Neural cell (in vitro differentiated cells): ENCODE data around the gene GRIFIN. TPM values are rescaled to one million over a fixed set of nuclear protein-coding genes. Genes with fewer than 3 reads are reported as not detected.
A peak's percentile ranks its signal among the peaks of the same experiment; 100 is the strongest.

Source experiments
- H2AFZ ChIP-seq: fragments of 200-600, 300-800 bp; sonication (generic), shearing (Covaris generic); 2 replicates; pipeline ENCODE4 v1.6.0; 2014; ENCODE audit warnings: low read depth, mild to moderate bottlenecking, antibody characterized with exemption, low read length, moderate library complexity
- H3F3A ChIP-seq: fragments of 200-600 bp; shearing (Covaris generic); 2 replicates; pipeline ENCODE4 v1.6.1; 2016; ENCODE audit warnings: mild to moderate bottlenecking, moderate library complexity, mixed read lengths, antibody characterized with exemption, low read length; ENCODE audit not compliant: insufficient read depth, poor library complexity, severe bottlenecking
- H3K27ac ChIP-seq: fragments of 200-600, 300-800 bp; sonication (generic), shearing (Covaris generic); 2 replicates; pipeline ENCODE4 v1.5.1; 2014; ENCODE audit warnings: mild to moderate bottlenecking, low read length, moderate library complexity
- H3K27me3 ChIP-seq: fragments of 300-800, 200-600 bp; sonication (generic), shearing (Covaris generic); 2 replicates; pipeline ENCODE4 v1.6.0; 2014; ENCODE audit warnings: mild to moderate bottlenecking, low read depth, low read length, moderate library complexity; ENCODE audit not compliant: insufficient read depth
- H3K36me3 ChIP-seq: fragments of 300-800, 200-600 bp; sonication (generic), shearing (Covaris generic); 2 replicates; pipeline ENCODE4 v1.5.1; 2014; ENCODE audit warnings: mild to moderate bottlenecking, antibody characterized with exemption, low read length, moderate library complexity; ENCODE audit not compliant: insufficient read depth
- H3K4me2 ChIP-seq: fragments of 300-800, 200-600 bp; sonication (generic), shearing (Covaris generic); 2 replicates; pipeline ENCODE4 v1.6.0; 2014; ENCODE audit warnings: mild to moderate bottlenecking, low read length
- H3K4me3 ChIP-seq: fragments of 300-800, 200-600 bp; sonication (generic), shearing (Covaris generic); 2 replicates; pipeline ENCODE4 v1.5.1; 2014; ENCODE audit warnings: mild to moderate bottlenecking, low read length, moderate library complexity
- H3K79me2 ChIP-seq: fragments of 200-600 bp; shearing (Covaris generic); replicated peaks from 2 replicates; pipeline ENCODE4 v1.6.0; 2014; ENCODE audit warnings: mild to moderate bottlenecking, low read length, moderate library complexity; ENCODE audit not compliant: insufficient read depth
- H3K9ac ChIP-seq: fragments of 300-800, 200-600 bp; sonication (generic), shearing (Covaris generic); 2 replicates; pipeline ENCODE4 v1.6.1; 2016; ENCODE audit warnings: mild to moderate bottlenecking, low read length, mixed read lengths
- H3K9me2 ChIP-seq: fragments of 200-600 bp; shearing (Covaris generic); 2 replicates; pipeline ENCODE4 v1.6.1; 2016; ENCODE audit warnings: mild to moderate bottlenecking, low read length, mixed read lengths; ENCODE audit not compliant: insufficient read depth
- H3K9me3 ChIP-seq: fragments of 200-600, 300-800 bp; sonication (generic), shearing (Covaris generic); 2 replicates; pipeline ENCODE4 v1.6.1; 2016; ENCODE audit warnings: mild to moderate bottlenecking, mixed run types, low read length, moderate library complexity, mixed read lengths
- H4K20me1 ChIP-seq: fragments of 200-600 bp; shearing (Covaris generic); 2 replicates; pipeline ENCODE4 v1.6.1; 2016; ENCODE audit warnings: mild to moderate bottlenecking, mixed run types; ENCODE audit not compliant: insufficient read depth
- CTCF ChIP-seq: fragments of 450-650 bp; IDR thresholded peaks from 2 replicates; pipeline ENCODE4 v1.5.1; 2014; ENCODE audit warnings: antibody characterized with exemption, mild to moderate bottlenecking, moderate library complexity; ENCODE audit not compliant: poor library complexity, severe bottlenecking
- EP300 ChIP-seq: fragments of 450-650 bp; conservative IDR thresholded peaks from 2 replicates; pipeline ENCODE4 v1.6.1; 2014; ENCODE audit warnings: antibody characterized with exemption, mild to moderate bottlenecking, moderate library complexity; ENCODE audit not compliant: poor library complexity, severe bottlenecking
- EZH2 ChIP-seq: fragments of 200-600, 300-800 bp; shearing (Covaris generic), sonication (generic); IDR thresholded peaks from 2 replicates; pipeline ENCODE4 v1.6.1; 2014; ENCODE audit warnings: antibody characterized with exemption, low read length, borderline replicate concordance, mild to moderate bottlenecking; ENCODE audit not compliant: insufficient read depth, poor library complexity, severe bottlenecking
- MXI1 ChIP-seq: fragments of 450-650 bp; conservative IDR thresholded peaks from 2 replicates; pipeline ENCODE4 v1.6.1; 2014; ENCODE audit warnings: antibody characterized with exemption, mild to moderate bottlenecking; ENCODE audit not compliant: poor library complexity, severe bottlenecking
- POLR2AphosphoS5 ChIP-seq: IDR thresholded peaks from 2 replicates; pipeline ENCODE4 v1.6.1; 2012
- RAD21 ChIP-seq: fragments of 450-650 bp; conservative IDR thresholded peaks from 2 replicates; pipeline ENCODE4 v1.6.1; 2014; ENCODE audit warnings: antibody characterized with exemption, mild to moderate bottlenecking, moderate library complexity
- REST ChIP-seq: IDR thresholded peaks from 2 replicates; pipeline ENCODE4 v1.6.1; 2012; ENCODE audit warnings: borderline replicate concordance
- SMC3 ChIP-seq: fragments of 450-650 bp; conservative IDR thresholded peaks from 2 replicates; pipeline ENCODE4 v1.6.1; 2014; ENCODE audit warnings: antibody characterized with exemption, mild to moderate bottlenecking, moderate library complexity; ENCODE audit not compliant: poor library complexity
- TAF1 ChIP-seq: IDR thresholded peaks from 2 replicates; pipeline ENCODE4 v1.6.1; 2012; ENCODE audit warnings: low read depth
- polyA plus RNA-seq: library from polyadenylated mRNA; depleted of rRNA; stranded (reverse); fragments of >200 nt; gene quantifications from 2 replicates; pipeline ENCODE4 v1.2.3, GENCODE V29; 2014

Gene GRIFIN
- polyA plus RNA-seq, 1 donor from 2014 or later = not detected

GRCh38 chr7:2452074-2452507 lies 24.1 kb downstream of the GRIFIN start:
- Histone ChIP-seq H3K4me2 (no peak overlapping the region), H3K9me2 (no peaks in the 10 kb centered on the region), H3K9ac (no peak overlapping the region), H3F3A (no peaks in the 10 kb centered on the region), H3K9me3 (no peaks in the 10 kb centered on the region), H3K36me3 (no peaks in the 10 kb centered on the region), H4K20me1 (no peaks in the 10 kb centered on the region), H3K27ac (no peak overlapping the region), H3K4me3 (no peak overlapping the region), H3K79me2 (no peaks in the 10 kb centered on the region), H2AFZ (no peak overlapping the region), H3K27me3 (no peaks in the 10 kb centered on the region)
- no peak for TF ChIP-seq EZH2
- TF ChIP-seq EP300 = no peak
- TF ChIP-seq MXI1 = no peak
- no peak for TF ChIP-seq CTCF
- TF ChIP-seq POLR2AphosphoS5 = no peak
- TF ChIP-seq RAD21 = no peak
- no peak for TF ChIP-seq REST
- no peak for TF ChIP-seq TAF1
- TF ChIP-seq SMC3 = no peak

GRCh38 chr7:2451171-2452073 lies 24.8 kb downstream of the GRIFIN start:
- no peak overlapping the region for H3K27ac ChIP-seq
- H3K27me3 ChIP-seq = no peaks in the 10 kb centered on the region
- no peaks in the 10 kb centered on the region for H3K9me3 ChIP-seq
- H2AFZ ChIP-seq = no peak overlapping the region
- no peaks in the 10 kb centered on the region for H3F3A ChIP-seq
- no peaks in the 10 kb centered on the region for H4K20me1 ChIP-seq
- H3K4me3 ChIP-seq = no peak overlapping the region
- no peaks in the 10 kb centered on the region for H3K36me3 ChIP-seq
- TF ChIP-seq RAD21 = peak; percentile 81
- no peak for TF ChIP-seq POLR2AphosphoS5
- no peak for TF ChIP-seq MXI1
- no peak for TF ChIP-seq EP300
- no peak for TF ChIP-seq TAF1
- TF ChIP-seq REST = no peak
- TF ChIP-seq SMC3 = peak; percentile 75
- peak; percentile 74 for TF ChIP-seq CTCF
- TF ChIP-seq EZH2 = no peak
- H3K9ac ChIP-seq = no peak overlapping the region
- H3K4me2 ChIP-seq = no peak overlapping the region
- H3K9me2 ChIP-seq = no peaks in the 10 kb centered on the region
- no peaks in the 10 kb centered on the region for H3K79me2 ChIP-seq
